Activated CD4-positive, alpha-beta T cell treated with anti-CD3 and anti-CD28 coated beads for 36 hours (primary cell): ENCODE data around the gene SH2B3. TPM values are rescaled to one million over a fixed set of nuclear protein-coding genes. Genes with fewer than 3 reads are reported as not detected.
A peak's percentile ranks its signal among the peaks of the same experiment; 100 is the strongest.
"Not testable (repeated sequence)": the region's sequence is repeated elsewhere in the genome, so short reads cannot be mapped to it uniquely, and the experiment has no call there.

ENCODE experiments used
- ATAC-seq: fragments of 200-7000 bp; cut with Tn5 transposase; one replicate; pipeline ENCODE4 v1.10.0; 2021; ENCODE audit warnings: mild to moderate bottlenecking, moderate library complexity
- CTCF ChIA-PET: fragments of 350-600 bp; sonication (Branson Sonifier 250); formaldehyde crosslinking; loops from one replicate; lab custom pipeline; 2021; ENCODE audit warnings: antibody characterized with exemption; lab: Charles Lee
- POLR2A ChIA-PET: fragments of 350-600 bp; sonication (Branson Sonifier 250); formaldehyde crosslinking; loops from one replicate; lab custom pipeline; 2021; ENCODE audit warnings: antibody characterized with exemption, inconsistent platforms; lab: Charles Lee
- DNase-seq: peaks from one replicate; pipeline ENCODE4 v3.0.0-alpha.2; 2020
- H3K27ac Mint-ChIP-seq: one replicate; pipeline ENCODE4 v1.8.0; 2021; ENCODE audit warnings: mixed read lengths
- H3K27me3 Mint-ChIP-seq: one replicate; pipeline ENCODE4 v1.8.0; 2021; ENCODE audit warnings: mixed read lengths
- H3K36me3 Mint-ChIP-seq: one replicate; pipeline ENCODE4 v1.8.0; 2021; ENCODE audit warnings: low read depth, mixed read lengths
- H3K4me1 Mint-ChIP-seq: one replicate; pipeline ENCODE4 v1.8.0; 2021; ENCODE audit warnings: mixed read lengths
- H3K4me3 Mint-ChIP-seq: one replicate; pipeline ENCODE4 v1.8.0; 2021; ENCODE audit warnings: mild to moderate bottlenecking, moderate library complexity, mixed read lengths
- H3K9me3 Mint-ChIP-seq: one replicate; pipeline ENCODE4 v1.8.0; 2021; ENCODE audit warnings: low read depth, mixed read lengths
- intact Hi-C, 2 experiments: fragments of 100-400 bp; cut with DNase I in 1 of 2; cut with micrococcal nuclease in 1 of 2; formaldehyde crosslinking; loops; one replicate each; pipeline versions ENCODE4 v1.14.2 to v1.15.1; 2022 to 2024; cut with DNase I, micrococcal nuclease
- total RNA-seq, 2 experiments: library from RNA; stranded (reverse); gene quantifications; one replicate each; pipeline ENCODE4 v1.2.3, GENCODE V29; 2021

The SH2B3 gene
- total RNA-seq, 2 experiments from 2014 or later, result 29.2 to 32.7 TPM

DNA sequence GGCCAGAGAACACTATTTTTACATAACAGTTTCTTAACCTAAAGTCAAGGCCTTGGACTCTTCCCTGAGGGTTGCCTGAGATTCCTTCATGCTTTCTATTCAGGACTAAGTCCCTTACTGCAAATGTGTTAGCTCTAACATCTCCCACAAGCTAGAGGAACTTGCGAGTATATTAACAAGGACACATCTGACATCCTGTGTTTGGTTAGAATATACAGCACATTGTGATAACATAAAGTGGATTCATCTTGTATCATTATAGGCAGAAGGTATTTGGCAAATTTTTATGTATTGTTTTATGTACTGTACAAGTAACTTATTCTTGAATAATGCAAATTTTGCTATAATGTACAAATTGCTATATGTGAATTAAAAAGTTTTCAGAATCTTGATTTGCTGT is 45.5 kb downstream of the SH2B3 start:
- ChIA-PET CTCF (interaction anchor here (0.6 to 24.4 kb wide), 32 partner anchors 8 to 832 kb away, joined by 3 to 890 read pairs (median 5); partner anchors contain the start of genes PHETA1 and SH2B3), POLR2A (interaction anchor here (0.7 kb wide), 1 partner anchor 8 kb away, joined by 3 read pairs; no protein-coding TSS in a partner anchor)
- DNase-seq (no peak), ATAC-seq (no peak)
- intact Hi-C loops, result loop anchor here (1.0 to 2.0 kb wide), 3 partner anchors 54 to 120 kb away; no protein-coding TSS in a partner anchor
- Mint-ChIP-seq H3K27me3 (no peaks in the 10 kb centered on the region), H3K36me3 (peaks cover 53% of the 10 kb centered on the region), H3K4me1 (peaks cover 20% of the 10 kb centered on the region), H3K4me3 (no peak overlapping the region), H3K27ac (no peak overlapping the region), H3K9me3 (no peaks in the 10 kb centered on the region)

DNA sequence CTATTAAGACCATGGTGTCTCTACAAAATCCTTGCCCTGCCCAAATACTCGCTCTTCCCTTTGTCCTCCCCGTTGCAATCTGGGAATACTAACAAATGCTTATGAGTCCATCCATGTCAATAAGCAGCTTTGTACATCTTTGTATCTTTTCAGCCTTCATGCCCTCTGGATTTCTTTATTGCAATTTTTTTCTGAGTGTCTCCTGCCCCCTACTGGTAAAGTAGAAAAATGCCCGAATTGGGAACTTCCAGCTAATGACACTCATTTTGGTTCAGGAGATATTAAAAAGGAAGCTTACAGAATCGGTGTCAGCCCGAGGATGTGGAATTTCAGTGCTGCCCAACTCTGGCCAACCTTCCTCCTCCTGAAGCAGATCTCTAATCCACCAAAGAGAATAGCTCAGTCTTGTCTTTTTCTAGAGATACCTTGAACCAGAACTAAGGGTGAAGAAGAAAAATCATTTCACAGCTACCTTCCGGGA is 46.0 kb downstream of the SH2B3 start:
- no peak overlapping the region for H3K27ac Mint-ChIP-seq
- peaks cover 49% of the 10 kb centered on the region for H3K36me3 Mint-ChIP-seq
- intact Hi-C loops, result loop anchor here (1.0 to 2.0 kb wide), 3 partner anchors 54 to 120 kb away; no protein-coding TSS in a partner anchor
- DNase-seq (no peak), ATAC-seq (peak; percentile 40)
- no peaks in the 10 kb centered on the region for H3K27me3 Mint-ChIP-seq
- ChIA-PET POLR2A (interaction anchor here (0.7 kb wide), 2 partner anchors 8 to 53 kb away, joined by 3 read pairs; no protein-coding TSS in a partner anchor), CTCF (interaction anchor here (0.6 to 24.4 kb wide), 46 partner anchors 8 to 654 kb away, joined by 3 to 890 read pairs (median 4); partner anchors contain the start of genes ACAD10, BRAP, PHETA1 and SH2B3)
- H3K9me3 Mint-ChIP-seq, result no peaks in the 10 kb centered on the region
- H3K4me1 Mint-ChIP-seq, result peaks cover 16% of the 10 kb centered on the region
- no peak overlapping the region for H3K4me3 Mint-ChIP-seq

DNA sequence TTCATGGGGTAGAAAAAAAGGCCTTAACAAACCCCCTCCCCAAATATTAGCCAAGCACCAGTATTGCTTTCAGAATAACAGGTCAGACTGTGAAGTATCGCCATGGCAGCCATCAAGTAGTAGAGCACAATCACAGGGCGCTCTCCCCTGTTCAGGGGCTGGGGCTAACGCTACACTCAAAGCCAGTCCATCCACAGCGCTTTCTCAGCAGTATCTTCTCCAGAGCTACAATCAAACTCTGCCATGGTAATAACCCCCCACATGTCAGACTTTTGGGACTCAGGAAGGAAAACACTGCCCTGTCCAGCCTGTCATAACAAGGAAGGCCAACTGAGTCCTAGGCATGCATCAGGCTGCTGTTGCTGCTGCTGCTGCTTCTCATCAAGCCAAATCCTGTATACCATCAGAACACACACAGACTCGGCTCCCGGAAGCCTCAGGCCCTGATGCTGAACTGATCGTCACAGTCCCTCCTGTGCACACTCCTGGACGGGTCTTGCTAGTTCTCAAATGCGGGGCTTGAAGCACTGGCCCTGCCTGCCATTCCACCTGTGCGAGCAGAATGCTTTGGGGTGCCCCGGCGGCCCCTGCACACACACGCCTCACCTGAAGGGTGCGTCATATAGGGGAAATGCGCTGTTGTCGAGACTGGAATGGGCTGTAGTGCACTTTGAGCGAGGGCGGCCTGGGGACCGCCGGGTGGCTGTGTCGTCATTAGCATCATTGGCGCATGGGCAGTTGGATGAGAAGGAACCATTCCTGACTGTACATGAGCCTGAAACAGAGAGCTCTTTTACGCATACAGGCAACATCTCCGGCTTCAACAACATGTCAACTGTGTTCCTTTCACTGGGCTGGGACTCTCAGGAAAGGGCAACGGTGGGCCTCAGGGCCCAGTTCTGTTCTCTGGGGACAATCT is 47.6 kb downstream of the SH2B3 start:
- peaks cover 37% of the 10 kb centered on the region for H3K36me3 Mint-ChIP-seq

DNA sequence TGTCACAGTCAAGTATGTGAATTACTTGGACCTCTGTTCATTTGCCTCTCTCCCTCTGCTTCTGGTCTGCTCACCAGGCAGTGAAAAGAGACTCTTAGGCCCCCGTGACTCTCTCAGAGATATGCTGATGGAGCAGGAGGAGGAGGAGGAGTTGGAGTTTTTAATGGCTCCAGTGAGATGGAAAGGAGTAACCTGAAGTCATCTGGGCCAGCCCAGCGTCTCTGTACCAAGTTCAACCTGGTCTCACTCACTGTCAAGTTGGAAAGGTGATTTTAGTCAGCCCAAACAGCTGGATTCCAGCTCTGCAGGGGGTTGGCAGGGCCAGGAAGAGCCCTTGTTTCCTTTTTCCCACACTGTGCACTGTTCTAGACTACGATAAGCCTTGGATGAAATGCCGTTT is 48.6 kb downstream of the SH2B3 start:
- Mint-ChIP-seq H3K9me3 (no peaks in the 10 kb centered on the region), H3K4me1 (peaks cover 15% of the 10 kb centered on the region), H3K27ac (peak overlapping the region; percentile 44), H3K4me3 (no peak overlapping the region), H3K36me3 (peaks cover 30% of the 10 kb centered on the region), H3K27me3 (no peaks in the 10 kb centered on the region)
- CTCF ChIA-PET, result interaction anchor here (0.7 to 24.4 kb wide), 2 partner anchors 52 to 558 kb away, joined by 3 to 890 read pairs; partner anchors contain the start of gene SH2B3
- ATAC-seq, result no peak
- intact Hi-C loops, result no loop called here
- DNase-seq, result no peak
- POLR2A ChIA-PET, result no interaction called here

More for the DNA sequence above, 47.6 kb downstream of the SH2B3 start:
- POLR2A ChIA-PET, result no interaction called here
- intact Hi-C loops, result no loop called here
- Mint-ChIP-seq H3K27ac (peak overlapping the region; percentile 11), H3K27me3 (no peaks in the 10 kb centered on the region), H3K4me1 (peaks cover 16% of the 10 kb centered on the region), H3K4me3 (no peak overlapping the region), H3K9me3 (no peaks in the 10 kb centered on the region)
- CTCF ChIA-PET, result interaction anchor here (3.5 to 24.4 kb wide), 2 partner anchors 8 to 51 kb away, joined by 45 to 890 read pairs; partner anchors contain the start of gene SH2B3
- DNase-seq, result no peak
- ATAC-seq, result no peak

DNA sequence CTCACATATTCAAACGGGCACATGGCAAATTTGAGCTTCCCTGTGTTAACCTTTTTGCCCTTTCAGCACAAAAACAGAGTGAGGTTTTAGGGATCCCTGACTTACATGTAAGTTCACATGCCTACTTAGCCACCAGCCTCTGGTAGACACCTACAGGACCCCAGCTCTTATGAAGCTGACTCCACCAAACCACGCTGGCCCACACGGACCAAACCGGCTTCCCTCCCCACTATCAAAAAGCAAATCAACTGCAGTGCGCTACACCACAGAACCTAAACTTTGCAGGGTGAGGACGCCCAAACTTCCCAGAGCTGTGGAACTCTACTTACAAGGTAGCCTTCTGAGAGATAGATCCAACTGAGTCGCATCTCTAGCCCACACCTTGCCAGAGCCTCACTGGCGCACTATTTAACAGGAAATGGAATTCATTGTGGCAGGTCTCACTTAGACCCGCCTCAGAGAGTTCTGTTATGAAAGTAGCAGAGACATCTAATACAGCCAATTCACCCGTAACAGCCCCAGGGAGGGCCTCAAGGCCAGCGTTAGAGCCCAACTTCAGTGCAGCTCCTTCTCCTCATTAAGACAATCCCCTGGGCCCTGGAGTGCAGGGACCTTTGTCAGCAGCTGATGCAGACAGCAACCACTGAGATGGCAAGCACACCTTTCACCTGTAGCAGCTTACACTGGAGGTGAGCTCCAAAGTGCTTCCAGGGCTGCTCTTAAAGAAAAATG is 49.2 kb downstream of the SH2B3 start:
- CTCF ChIA-PET, result interaction anchor here (0.7 to 24.4 kb wide), 2 partner anchors 53 to 559 kb away, joined by 3 to 890 read pairs; partner anchors contain the start of gene SH2B3
- no peaks in the 10 kb centered on the region for H3K9me3 Mint-ChIP-seq
- no peak for DNase-seq
- peak; percentile 25 for ATAC-seq
- POLR2A ChIA-PET, result no interaction called here
- peaks cover 13% of the 10 kb centered on the region for H3K4me1 Mint-ChIP-seq
- H3K27ac Mint-ChIP-seq, result peak overlapping the region; percentile 44
- H3K27me3 Mint-ChIP-seq, result no peaks in the 10 kb centered on the region
- peaks cover 28% of the 10 kb centered on the region for H3K36me3 Mint-ChIP-seq
- intact Hi-C loops, result no loop called here
- H3K4me3 Mint-ChIP-seq, result no peak overlapping the region

DNA sequence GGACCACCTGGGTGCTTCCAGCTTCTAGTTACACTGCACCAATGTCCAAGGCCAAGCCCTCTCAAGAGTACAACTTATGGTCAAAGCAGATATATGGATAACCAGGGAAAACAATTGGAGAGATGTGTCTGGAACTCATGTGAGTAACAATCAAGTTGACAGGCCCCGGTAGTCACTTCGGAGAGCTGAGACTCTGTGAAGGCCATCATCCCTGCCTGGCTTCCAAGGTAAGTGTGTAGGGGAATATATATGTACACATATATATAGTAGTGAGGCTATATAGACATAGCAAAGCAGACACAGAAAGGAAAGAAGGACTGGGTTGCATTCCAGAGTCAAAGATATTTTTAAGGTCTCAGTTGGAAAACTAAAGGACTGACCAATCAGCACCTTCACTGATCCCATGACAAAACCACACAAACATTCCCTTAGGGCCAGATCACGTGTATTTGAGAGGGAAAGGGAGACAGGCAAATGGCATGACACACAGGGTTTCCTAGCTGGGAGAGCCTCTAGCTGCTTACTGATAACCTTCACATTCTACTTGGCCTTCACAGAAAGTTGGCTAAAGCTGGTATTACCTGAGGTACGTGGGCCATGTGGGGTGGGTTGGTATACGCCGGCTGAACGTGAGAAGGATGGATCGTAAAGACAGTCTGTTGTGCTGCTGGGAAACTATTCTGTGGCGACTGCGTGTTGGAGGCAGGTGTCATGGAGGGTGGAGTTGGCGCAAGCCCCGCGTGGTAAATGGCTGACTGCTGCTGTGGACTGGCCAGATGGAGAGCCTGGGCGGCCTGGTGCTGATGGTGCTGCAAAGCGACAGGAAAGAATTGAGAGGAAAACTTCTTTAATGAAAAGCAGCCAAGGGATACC is 50.0 kb downstream of the SH2B3 start:
- intact Hi-C loops, result no loop called here

DNA sequence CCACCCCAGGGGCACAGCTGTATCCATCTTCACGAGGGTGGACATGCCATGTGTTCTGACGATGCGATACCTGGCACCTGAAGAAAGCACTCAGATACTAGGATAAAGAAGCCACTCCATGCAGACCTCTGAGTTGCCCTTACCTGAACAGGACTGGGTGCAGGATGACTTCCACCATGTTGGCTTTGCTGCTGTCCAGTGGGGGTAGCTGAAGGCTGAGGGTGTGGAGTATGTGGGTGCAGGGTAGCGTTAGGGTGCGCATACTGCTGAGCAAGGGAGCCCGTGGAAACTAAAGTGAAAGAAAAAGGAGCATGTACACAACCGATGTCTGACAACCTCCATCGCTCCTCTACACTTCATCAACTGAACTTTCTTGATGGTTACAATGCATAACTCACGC is 51.3 kb downstream of the SH2B3 start:
- Mint-ChIP-seq H3K36me3 (peaks cover 12% of the 10 kb centered on the region), H3K27ac (no peak overlapping the region), H3K9me3 (no peaks in the 10 kb centered on the region), H3K27me3 (no peaks in the 10 kb centered on the region), H3K4me3 (no peak overlapping the region), H3K4me1 (no peaks in the 10 kb centered on the region)
- DNase-seq (no peak), ATAC-seq (no peak)
- POLR2A ChIA-PET, result no interaction called here
- intact Hi-C loops, result no loop called here
- CTCF ChIA-PET, result interaction anchor here (0.5 to 24.4 kb wide), 3 partner anchors 23 to 359 kb away, joined by 3 to 890 read pairs (median 3); partner anchors contain the start of gene SH2B3

More for the DNA sequence above, 50.0 kb downstream of the SH2B3 start:
- no peak overlapping the region for H3K4me3 Mint-ChIP-seq
- H3K27ac Mint-ChIP-seq, result peak overlapping the region; percentile 44
- ChIA-PET CTCF (interaction anchor here (24.4 kb wide), 1 partner anchor 53 kb away, joined by 890 read pairs; the partner anchor contains the start of gene SH2B3), POLR2A (no interaction called here)
- H3K27me3 Mint-ChIP-seq, result no peaks in the 10 kb centered on the region
- no peak for ATAC-seq
- H3K4me1 Mint-ChIP-seq, result peaks cover 11% of the 10 kb centered on the region
- no peaks in the 10 kb centered on the region for H3K9me3 Mint-ChIP-seq
- no peak for DNase-seq
- H3K36me3 Mint-ChIP-seq, result peaks cover 22% of the 10 kb centered on the region

DNA sequence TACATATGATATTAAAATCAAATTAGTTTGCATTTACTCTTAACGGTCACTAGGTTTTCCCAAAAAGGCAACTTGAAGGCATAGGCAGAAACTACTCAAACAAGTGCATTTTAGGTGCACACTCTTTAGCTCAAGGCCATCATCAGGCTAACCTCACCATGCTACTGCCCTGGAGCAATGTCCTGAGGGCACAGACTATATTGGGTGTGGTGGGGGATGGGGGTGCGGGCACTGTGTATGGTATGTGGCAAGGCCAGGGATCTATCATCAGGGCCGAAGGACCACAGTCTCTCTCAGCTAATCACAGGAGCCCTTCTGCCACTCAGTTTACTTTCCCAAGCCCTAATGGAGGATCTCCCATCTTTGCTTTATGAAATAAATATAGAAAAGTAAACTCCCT is 51.9 kb downstream of the SH2B3 start:
- ChIA-PET POLR2A (no interaction called here), CTCF (interaction anchor here (0.5 to 24.4 kb wide), 2 partner anchors 55 to 359 kb away, joined by 3 to 890 read pairs; partner anchors contain the start of gene SH2B3)
- Mint-ChIP-seq H3K4me3 (no peak overlapping the region), H3K36me3 (peaks cover 12% of the 10 kb centered on the region), H3K27me3 (no peaks in the 10 kb centered on the region), H3K4me1 (no peaks in the 10 kb centered on the region), H3K9me3 (no peaks in the 10 kb centered on the region), H3K27ac (no peak overlapping the region)
- DNase-seq (no peak), ATAC-seq (no peak)
- intact Hi-C loops, result no loop called here

DNA sequence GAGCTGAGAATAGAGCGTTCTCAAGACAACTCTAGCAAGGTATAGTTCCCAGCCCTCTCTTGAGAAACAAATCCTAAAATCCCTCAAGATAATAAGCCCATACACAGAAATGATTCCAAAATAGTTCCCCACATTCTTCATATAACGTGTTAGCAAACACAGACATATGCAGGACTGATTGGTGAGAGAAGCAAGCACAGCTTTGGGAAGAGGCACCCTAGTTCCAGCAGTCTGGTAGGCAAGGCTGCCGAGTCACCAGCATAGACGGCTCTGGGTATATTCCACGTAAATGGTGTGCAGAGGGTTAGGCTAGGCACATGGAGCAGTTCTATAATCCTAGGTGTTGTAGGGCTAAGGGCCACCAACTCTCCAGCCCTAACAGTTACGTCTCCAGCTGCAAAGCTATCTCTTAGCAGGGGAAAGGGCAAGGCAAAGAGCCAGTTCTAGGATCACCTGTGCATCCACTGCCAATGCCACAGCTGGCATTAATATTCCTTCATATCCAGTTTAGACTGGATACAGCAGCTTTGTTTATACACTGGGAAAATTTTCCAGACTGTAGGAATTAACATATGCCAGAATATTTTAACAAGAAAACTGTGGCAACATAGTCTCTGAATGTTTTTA is 52.9 kb downstream of the SH2B3 start:
- intact Hi-C loops, result no loop called here
- H3K36me3 Mint-ChIP-seq, result peaks cover 10% of the 10 kb centered on the region
- ChIA-PET CTCF (interaction anchor here (0.5 to 24.4 kb wide), 5 partner anchors 7 to 124 kb away, joined by 3 to 890 read pairs (median 4); partner anchors contain the start of gene SH2B3), POLR2A (no interaction called here)
- no peaks in the 10 kb centered on the region for H3K27me3 Mint-ChIP-seq
- no peaks in the 10 kb centered on the region for H3K9me3 Mint-ChIP-seq
- H3K4me1 Mint-ChIP-seq, result no peaks in the 10 kb centered on the region
- H3K4me3 Mint-ChIP-seq, result no peak overlapping the region
- no peak for ATAC-seq
- DNase-seq, result no peak
- no peak overlapping the region for H3K27ac Mint-ChIP-seq

DNA sequence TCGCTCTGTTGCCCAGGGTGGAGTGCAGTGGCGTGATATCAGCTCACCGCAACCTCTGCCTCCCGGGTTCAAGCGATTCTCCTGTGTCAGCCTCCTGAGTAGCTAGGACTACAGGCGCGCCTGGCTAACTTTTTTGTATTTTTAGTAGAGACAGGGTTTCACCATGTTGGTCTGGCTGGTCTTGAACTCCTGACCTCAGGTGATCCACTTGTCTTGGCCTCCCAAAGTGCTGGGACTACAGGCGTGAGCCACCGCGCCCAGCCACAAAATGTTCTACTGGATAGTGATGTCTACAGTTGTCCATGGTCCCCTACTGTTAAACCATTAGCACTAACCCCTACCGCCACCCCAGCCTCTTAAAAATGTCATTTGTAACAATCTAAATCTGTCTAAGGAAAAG is 54.4 kb downstream of the SH2B3 start:
- H3K27me3 Mint-ChIP-seq, H3K36me3 Mint-ChIP-seq, intact Hi-C loops, DNase-seq, H3K9me3 Mint-ChIP-seq, H3K4me1 Mint-ChIP-seq, H3K27ac Mint-ChIP-seq, ATAC-seq, POLR2A ChIA-PET, H3K4me3 Mint-ChIP-seq: not testable (repeated sequence)
- CTCF ChIA-PET, result interaction anchor here (5.8 to 24.4 kb wide), 2 partner anchors 9 to 58 kb away, joined by 45 to 890 read pairs; partner anchors contain the start of gene SH2B3
